ENCODE data around the gene PSG3. TPM values are rescaled to one million over a fixed set of nuclear protein-coding genes. Genes with fewer than 3 reads are reported as not detected.
"Not testable (repeated sequence)": the region's sequence is repeated elsewhere in the genome, so short reads cannot be mapped to it uniquely, and the experiment has no call there.

The PSG3 gene
- not detected for total RNA-seq
- long read RNA-seq, partial matches to known transcripts, result 0 of 1 reads
- long read RNA-seq, other reads (novel, unspliced or antisense), result 1 of 1 reads

DNA sequence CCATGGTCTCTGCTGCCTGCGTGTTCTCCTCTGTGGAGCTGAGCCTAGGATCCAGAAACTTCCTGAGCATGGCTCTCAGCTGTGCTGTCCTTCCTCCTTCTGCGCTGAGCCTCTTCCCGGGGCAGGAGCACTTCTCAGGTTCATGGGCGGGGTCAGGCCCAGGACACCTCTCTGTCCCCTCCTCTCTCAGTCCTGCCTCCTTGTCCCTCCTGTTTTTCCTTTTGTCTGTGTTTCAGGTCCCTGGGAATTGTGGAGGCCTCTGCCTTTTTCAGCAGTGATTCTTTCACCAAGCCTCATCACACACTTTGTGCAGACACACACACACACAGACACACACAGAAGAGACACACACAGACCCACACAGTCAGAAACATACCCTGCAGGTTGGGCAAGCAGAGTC is at the start of gene PSG3:
Gene PSG3, minus strand, starts transcription at position 101 of the 400 bp plus-strand sequence. Its CDS starts 97 bp downstream, at position 4.
- DNase-seq (ENCODE audit: low spot score), result peak; percentile 37

DNA sequence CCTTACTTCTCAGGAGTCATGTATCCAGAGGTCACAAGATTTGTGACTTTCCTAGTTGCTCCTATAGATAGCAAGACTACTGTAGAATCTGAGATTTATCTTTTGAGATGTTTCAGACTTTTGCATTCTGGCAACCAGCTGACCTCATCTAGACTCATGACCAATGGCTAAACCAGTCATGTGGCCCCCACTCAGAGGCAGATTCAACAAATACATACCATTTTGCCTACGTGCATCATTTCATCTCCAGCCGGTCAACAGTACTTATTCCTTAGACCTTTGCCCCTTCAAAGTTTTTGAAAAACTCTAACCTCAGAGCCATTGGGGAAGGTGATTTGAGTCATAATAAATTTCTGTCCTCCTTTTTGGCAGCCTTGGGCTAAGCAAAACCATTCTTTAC is 48.5 kb upstream of the PSG3 start:
- not testable (repeated sequence) for DNase-seq (ENCODE audit: low spot score)

- DNase-seq (ENCODE audit: low spot score), result not testable (repeated sequence)
These were observed 47.5 kb upstream of the PSG3 start for GRCh38 chr19:42787766-42788165.

GRCh38 chr19:42776750-42777612 is 36.7 kb upstream of the PSG3 start:
- not testable (repeated sequence) for DNase-seq (ENCODE audit: low spot score)

GRCh38 chr19:42774510-42775158 is 34.4 kb upstream of the PSG3 start:
- DNase-seq (ENCODE audit: low spot score), result not testable (repeated sequence)

GRCh38 chr19:42767319-42767718 is 27.0 kb upstream of the PSG3 start:
- not testable (repeated sequence) for DNase-seq (ENCODE audit: low spot score)

GRCh38 chr19:42766871-42767270 is 26.6 kb upstream of the PSG3 start:
- DNase-seq (ENCODE audit: low spot score), result not testable (repeated sequence)

GRCh38 chr19:42764836-42765235 is 24.6 kb upstream of the PSG3 start:
- no peak for DNase-seq (ENCODE audit: low spot score)

GRCh38 chr19:42762789-42763188 is 22.5 kb upstream of the PSG3 start:
- no peak for DNase-seq (ENCODE audit: low spot score)

DNA sequence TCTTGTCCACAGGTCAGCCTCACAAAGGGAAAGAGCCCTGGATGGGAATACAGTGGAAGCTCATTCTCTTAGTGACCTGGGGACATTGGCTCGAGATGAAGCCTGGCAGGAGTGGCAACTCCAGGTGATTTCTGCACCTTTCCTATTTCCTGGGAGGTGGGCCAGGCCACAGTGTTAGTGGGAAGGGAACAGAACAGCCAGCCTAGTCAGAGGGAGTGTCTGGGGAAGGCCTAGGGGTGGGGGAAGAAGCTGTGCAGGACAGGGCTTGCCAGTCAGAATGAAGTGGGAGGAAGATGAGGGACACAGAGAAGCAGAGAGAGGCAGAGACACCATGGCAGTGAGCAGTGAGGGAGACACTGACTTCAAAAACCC is 21.6 kb upstream of the PSG3 start:
- DNase-seq (ENCODE audit: low spot score), result not testable (repeated sequence)

DNA sequence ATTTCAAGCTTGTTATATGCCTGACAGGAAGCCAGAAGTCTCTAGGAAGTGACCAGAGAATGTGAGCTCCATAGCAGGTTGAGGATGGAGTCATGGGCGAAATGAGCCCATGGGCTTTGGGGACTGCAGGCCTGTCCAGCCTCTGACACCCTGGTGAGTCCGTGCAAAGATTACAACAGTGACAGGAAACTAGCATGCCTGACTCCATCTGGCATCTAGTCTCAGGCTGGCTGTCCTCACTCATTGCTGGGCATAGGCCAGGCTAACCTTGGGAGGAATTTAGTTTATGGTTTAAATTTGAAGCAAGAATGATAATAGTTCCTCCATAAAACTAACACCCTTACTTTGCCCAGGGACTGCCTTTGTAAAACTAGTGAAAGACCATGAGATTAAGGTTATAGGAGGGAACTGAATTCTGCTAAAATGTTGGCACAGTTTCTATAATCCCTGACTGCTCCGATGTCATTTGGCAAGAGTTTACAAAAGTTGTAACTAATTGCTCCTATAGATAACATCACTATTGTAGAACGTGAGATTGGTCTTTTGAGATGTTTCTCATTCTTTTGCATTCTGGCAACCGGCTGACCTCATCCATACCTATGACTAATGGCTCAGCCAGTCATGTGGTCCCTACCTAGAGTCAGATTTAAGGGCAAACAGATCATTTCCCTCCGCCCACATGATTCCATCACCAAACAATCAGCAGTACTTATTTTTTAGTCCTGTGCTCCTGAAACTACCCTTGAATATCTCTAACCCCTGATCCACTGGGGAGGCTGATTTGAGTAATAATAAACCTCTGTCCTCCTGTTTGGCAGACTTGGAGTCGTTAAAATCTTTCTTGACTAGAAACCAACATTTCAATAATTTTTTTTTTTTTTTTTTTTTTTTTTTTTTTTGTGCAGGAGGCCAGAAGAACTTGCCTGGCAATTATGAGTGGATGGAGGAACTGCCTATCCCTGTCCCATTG is 21.0 kb upstream of the PSG3 start:
- not testable (repeated sequence) for DNase-seq (ENCODE audit: low spot score)

DNA sequence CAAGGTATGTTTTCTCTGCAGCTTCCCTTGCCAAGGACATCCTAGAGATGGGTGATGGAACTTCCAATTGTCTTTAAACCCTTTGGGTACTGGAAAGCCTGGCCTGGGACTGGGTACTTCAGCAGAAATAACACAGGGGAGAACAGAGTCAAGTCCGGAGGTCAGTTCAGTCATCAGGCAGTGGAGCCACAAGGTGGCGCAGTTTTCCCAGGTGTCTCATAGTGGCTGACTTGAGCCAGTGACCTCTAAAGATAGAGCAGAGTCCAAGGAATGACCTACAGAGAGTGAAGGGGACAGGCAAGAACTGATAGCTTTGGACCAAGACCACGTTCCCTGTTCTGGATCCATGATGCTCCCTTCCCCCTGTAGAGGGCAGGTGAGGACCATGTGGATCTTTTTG is 18.4 kb upstream of the PSG3 start:
- peak; percentile 68 for DNase-seq (ENCODE audit: low spot score)

- peak; percentile 74 for DNase-seq (ENCODE audit: low spot score)
These were observed 12.0 kb upstream of the PSG3 start for GRCh38 chr19:42752246-42752645.

DNA sequence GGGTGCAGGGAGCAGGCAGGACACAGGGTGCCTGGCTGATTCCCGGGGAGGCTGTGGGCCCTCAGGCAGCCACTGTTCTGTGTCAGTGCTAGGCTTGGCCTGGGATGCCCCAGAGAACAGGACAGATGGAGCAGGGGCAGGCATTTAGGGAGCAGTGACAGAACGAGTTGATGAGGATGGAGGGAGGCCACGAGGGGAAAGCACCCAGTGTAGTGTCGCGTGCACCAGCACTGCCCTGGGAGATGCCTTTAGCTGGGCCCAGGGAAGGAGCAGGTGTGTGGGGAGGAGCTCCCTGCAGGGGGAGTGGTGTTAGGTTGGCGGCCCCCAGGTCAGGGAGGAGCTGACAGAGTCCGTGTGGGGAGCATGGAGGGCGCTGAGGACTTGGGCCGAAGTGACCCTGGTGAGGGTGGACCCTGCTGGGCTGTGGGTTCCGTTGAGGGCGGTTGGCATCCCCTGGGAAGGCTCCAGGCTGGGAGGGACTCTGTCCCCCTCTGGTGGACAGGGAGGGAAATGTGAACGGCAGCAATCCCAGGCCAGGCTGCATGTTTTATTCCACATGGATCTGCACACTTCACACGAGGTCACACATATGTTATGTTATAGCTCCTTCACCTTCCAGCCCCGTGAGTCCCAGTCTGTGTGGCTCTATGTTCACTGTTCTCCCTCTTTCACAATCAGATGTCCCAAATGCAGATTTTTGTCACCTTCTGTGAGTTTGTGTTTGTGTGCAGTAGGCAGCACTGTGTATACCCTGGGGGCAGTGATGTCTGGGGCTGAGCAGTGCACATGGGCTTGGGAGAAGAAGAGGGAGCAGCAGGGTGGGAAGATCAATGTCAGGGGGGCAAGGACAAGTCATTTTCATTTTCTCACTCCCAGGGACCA is 1.7 kb upstream of the PSG3 start:
- peak; percentile 81 for DNase-seq (ENCODE audit: low spot score)

DNA sequence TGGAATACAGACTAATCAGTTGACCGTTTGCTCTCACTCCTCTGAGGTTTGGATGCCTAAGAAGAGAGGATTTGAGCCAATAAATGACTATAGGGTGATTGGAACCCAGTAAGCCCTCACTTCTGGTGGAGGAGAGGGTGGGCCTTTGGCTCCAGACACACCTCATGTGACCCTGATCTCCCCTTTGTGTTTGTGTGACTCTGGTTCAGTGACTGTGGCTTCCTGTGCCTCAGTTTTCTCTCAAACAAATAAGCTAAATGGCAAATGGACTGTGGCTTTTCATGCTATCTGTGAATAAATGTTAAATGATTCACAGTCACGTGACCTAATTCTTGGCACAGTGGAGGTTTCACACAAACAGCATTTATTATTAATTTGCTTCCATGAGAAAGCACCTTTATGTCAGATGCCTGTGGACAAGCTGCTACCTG is 2.7 kb downstream of the PSG3 start:
- not testable (repeated sequence) for DNase-seq (ENCODE audit: low spot score)

DNA sequence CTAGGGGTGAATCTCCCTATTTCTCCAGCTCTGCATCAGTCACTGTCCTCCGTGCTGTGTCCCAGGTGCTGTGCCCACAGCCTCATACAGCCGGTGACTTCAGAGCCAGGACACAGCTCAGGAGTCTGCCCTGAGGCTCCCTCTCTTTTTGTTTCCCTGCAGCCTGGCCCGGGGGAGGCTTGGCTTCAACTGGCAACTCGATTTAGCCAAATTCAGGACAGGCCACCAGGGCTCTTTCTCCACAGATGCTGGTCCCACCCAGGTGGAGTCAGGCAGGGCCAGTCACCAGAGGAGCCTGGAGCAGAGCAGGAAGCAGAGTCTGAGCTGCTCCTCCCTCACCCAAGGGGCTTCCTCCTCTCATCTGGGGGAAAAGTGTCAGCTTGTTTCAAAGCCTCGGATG is 11.9 kb downstream of the PSG3 start:
- DNase-seq (ENCODE audit: low spot score), result not testable (repeated sequence)

DNA sequence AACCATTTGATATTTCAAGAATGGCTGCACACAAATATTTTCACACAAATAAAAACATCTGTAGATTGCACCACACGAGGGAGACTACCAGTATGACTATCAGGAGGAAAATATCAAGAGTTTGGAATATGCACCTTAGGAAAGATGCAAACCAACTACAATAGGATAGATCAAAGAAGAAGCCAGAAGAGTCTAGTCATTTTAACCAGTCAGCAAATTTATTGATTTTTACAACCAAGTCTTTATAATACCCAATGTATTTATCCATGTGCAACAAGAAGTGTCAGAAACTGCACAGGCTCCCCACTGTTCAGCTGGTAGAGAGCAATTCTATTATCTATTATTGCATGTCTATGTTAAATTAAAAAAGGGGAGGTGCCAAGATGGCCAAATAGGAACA is 26.3 kb downstream of the PSG3 start:
- not testable (repeated sequence) for DNase-seq (ENCODE audit: low spot score)

DNA sequence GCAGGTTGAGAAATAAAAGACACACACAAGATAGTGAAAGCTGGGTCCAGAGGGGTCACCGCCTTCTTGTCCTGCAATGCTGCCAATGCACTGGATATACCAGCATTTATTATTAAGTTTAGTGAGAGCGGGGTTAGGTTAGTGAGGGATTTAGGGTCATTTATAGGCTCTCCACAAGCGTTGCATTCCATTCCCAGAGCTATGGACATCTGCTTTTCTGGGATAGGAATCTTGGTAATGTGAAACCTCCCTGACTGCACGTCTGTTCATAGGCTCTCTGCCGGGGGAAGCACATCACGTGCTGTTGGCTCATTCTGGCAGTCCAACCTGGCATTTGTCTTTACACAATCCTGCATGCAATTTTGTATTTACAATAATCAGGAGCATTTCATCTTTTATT is 27.5 kb downstream of the PSG3 start:
- not testable (repeated sequence) for DNase-seq (ENCODE audit: low spot score)

DNA sequence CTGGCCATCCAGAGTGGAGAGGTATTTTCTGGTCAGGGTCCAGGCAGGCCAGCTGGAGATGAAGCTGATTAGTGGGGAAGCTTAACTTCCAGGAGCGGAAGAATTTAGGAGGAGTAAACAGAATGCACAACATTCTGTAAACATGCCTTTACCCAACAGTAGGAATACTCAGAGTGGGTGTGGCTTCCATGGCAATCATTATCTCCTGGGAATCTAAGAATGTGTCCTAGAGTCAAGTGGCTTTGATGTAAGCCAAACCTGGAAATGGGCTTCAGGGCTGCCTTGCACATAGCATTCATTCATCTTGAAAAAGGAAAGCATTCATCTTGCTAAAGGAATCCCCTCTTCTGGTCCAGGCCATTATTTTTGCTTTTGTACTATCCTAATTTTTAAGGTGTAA is 29.3 kb downstream of the PSG3 start:
- not testable (repeated sequence) for DNase-seq (ENCODE audit: low spot score)

GRCh38 chr19:42697884-42698283 is 42.4 kb downstream of the PSG3 start:
- no peak for DNase-seq (ENCODE audit: low spot score)

All from mesenteric fat pad (tissue), 1 donor.